NK-92 (cell line): ENCODE data around the gene GPR160.

Experiments used
- DNase-seq: peaks from one replicate; lab custom pipeline; 2025; ENCODE audit not compliant: unreplicated experiment; lab: John Stamatoyannopoulos, UW

Gene GPR160

GRCh38 chr3:170063691-170064090 lies 25.9 kb downstream of the GPR160 start:
- no peak for DNase-seq

GRCh38 chr3:170064108-170064507 lies 26.3 kb downstream of the GPR160 start:
- DNase-seq: no peak

- no peak for DNase-seq
Measured at GRCh38 chr3:170075441-170076091, 37.8 kb downstream of the GPR160 start.

GRCh38 chr3:170076715-170077238 lies 39.0 kb downstream of the GPR160 start:
- no peak for DNase-seq

- DNase-seq: no peak
Measured at GRCh38 chr3:170077361-170077760, 39.6 kb downstream of the GPR160 start.

GRCh38 chr3:170078620-170079281 lies 41.0 kb downstream of the GPR160 start:
- DNase-seq: no peak

- no peak for DNase-seq
Measured at GRCh38 chr3:170079536-170080165, 41.9 kb downstream of the GPR160 start.

GRCh38 chr3:170080605-170081004 lies 42.8 kb downstream of the GPR160 start:
- no peak for DNase-seq

GRCh38 chr3:170081079-170081741 lies 43.4 kb downstream of the GPR160 start:
- no peak for DNase-seq

GRCh38 chr3:170083343-170083742 lies 45.5 kb downstream of the GPR160 start:
- no peak for DNase-seq

- no peak for DNase-seq
Measured at GRCh38 chr3:170085396-170085795, 47.6 kb downstream of the GPR160 start.

GRCh38 chr3:170089862-170090600 lies 52.2 kb downstream of the GPR160 start:
- no peak for DNase-seq

- DNase-seq: no peak
Measured at GRCh38 chr3:170090601-170090981, 52.8 kb downstream of the GPR160 start.

- DNase-seq: no peak
Measured at GRCh38 chr3:170092907-170093306, 55.1 kb downstream of the GPR160 start.

GRCh38 chr3:170095771-170096170 lies 58.0 kb downstream of the GPR160 start:
- DNase-seq: no peak

- no peak for DNase-seq
Measured at GRCh38 chr3:170096342-170096741, 58.5 kb downstream of the GPR160 start.

GRCh38 chr3:170098753-170099152 lies 61.0 kb downstream of the GPR160 start:
- no peak for DNase-seq

GRCh38 chr3:170100944-170101343 lies 63.1 kb downstream of the GPR160 start:
- DNase-seq: no peak

- no peak for DNase-seq
Measured at GRCh38 chr3:170102431-170102830, 64.6 kb downstream of the GPR160 start.

GRCh38 chr3:170107941-170108340 lies 70.1 kb downstream of the GPR160 start:
- no peak for DNase-seq

GRCh38 chr3:170108955-170109354 lies 71.2 kb downstream of the GPR160 start:
- DNase-seq: no peak
